ENCODE measurements around the gene EFCAB10. TPM values are rescaled to one million over a fixed set of nuclear protein-coding genes. Genes with fewer than 3 reads are reported as not detected.
A peak's percentile ranks its signal among the peaks of the same experiment; 100 is the strongest.

Gene EFCAB10
- polyA plus RNA-seq, 2 of the 4 experiments (the other 2 are of a cell fraction) = 2.9 to 4.2 TPM

- Histone ChIP-seq H3K9me3 (no peaks in the 10 kb centered on the region), H3K4me3 (no peak overlapping the region), H3K4me2 (no peak overlapping the region), H3K27ac (no peak overlapping the region), H3K4me1 (no peaks in the 10 kb centered on the region)
- no peak for DNase-seq (ENCODE audit: low read depth in 1 of 2, low spot score in 1 of 2)
- TF ChIP-seq HEYL (CRISPR knock-in tag; IDR thresholded peaks at IDR 0.05) (no peak), NR3C1 (IDR thresholded peaks at IDR 0.05) (no peak), ZSCAN20 (CRISPR knock-in tag; IDR thresholded peaks at IDR 0.05) (no peak), JUNB (IDR thresholded peaks at IDR 0.05) (no peak), ATOH8 (CRISPR knock-in tag; IDR thresholded peaks at IDR 0.05; ENCODE audit: low read depth) (no peak), PBX3 (IDR thresholded peaks at IDR 0.05) (no peak), NFE2L2 (conservative IDR thresholded peaks at IDR 0.05; ENCODE audit: low read length) (no peak)
- TF ChIP-seq, protein P1, sequence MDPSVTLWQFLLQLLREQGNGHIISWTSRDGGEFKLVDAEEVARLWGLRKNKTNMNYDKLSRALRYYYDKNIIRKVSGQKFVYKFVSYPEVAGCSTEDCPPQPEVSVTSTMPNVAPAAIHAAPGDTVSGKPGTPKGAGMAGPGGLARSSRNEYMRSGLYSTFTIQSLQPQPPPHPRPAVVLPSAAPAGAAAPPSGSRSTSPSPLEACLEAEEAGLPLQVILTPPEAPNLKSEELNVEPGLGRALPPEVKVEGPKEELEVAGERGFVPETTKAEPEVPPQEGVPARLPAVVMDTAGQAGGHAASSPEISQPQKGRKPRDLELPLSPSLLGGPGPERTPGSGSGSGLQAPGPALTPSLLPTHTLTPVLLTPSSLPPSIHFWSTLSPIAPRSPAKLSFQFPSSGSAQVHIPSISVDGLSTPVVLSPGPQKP (IDR thresholded peaks at IDR 0.05; ENCODE audit: low read depth, low read length) = no peak
- TF ChIP-seq, protein P2, sequence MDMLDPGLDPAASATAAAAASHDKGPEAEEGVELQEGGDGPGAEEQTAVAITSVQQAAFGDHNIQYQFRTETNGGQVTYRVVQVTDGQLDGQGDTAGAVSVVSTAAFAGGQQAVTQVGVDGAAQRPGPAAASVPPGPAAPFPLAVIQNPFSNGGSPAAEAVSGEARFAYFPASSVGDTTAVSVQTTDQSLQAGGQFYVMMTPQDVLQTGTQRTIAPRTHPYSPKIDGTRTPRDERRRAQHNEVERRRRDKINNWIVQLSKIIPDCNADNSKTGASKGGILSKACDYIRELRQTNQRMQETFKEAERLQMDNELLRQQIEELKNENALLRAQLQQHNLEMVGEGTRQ (IDR thresholded peaks at IDR 0.05) = no peak
- ChIA-PET POLR2A (no interaction called here), CTCF (interaction anchor here (0.6 to 3.7 kb wide), 3 partner anchors 7 to 428 kb away, joined by 3 to 28 read pairs (median 3); no protein-coding TSS in a partner anchor)
- FAIRE-seq = no peak
- 59% methylated on average over 4 of the region's 4 CpGs for WGBS (ENCODE audit: missing lambda C conversion rate)
- no peak; a peak in 1 of 6 replicates for ATAC-seq
Observed at GRCh38 chr7:105596866-105597265, 15.6 kb upstream of the EFCAB10 start.

DNA sequence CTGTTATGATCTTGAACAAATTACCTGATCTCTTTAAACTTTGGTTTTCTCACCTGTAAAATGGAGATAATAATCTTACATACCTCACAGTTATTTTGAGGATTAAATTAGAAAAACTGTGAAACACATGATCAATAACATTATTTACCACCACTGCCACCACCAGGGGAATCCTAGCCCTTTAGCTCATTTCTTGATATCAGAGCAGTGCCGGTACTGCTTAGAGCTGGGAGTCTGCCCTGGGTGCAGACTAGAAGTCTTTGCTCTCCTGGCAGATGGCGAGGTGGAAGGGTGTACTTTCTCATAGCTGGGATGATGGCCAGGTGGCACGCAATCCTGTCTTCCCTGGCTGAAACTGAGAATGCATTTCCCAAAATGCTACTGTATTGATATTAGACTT, 12.7 kb upstream of the EFCAB10 start:
- FAIRE-seq (no peak), ATAC-seq (peak in 1 of 2 experiments; percentile 37; a peak in 2 of 6 replicates), DNase-seq (ENCODE audit: low read depth in 1 of 2, low spot score in 1 of 2) (no peak)
- no peak overlapping the region for H3K27ac ChIP-seq
- H3K4me1 ChIP-seq = no peaks in the 10 kb centered on the region
- TF ChIP-seq FOSL2 (IDR thresholded peaks at IDR 0.05) (no peak), FOSL2 (CRISPR knock-in tag; IDR thresholded peaks at IDR 0.05) (no peak), HOXB5 (CRISPR knock-in tag; IDR thresholded peaks at IDR 0.05) (no peak), CHD4 (IDR thresholded peaks at IDR 0.05; ENCODE audit: borderline replicate concordance) (no peak), ZC3H11A (IDR thresholded peaks at IDR 0.05) (no peak), EHF (CRISPR knock-in tag; IDR thresholded peaks at IDR 0.05) (no peak)
- TF ChIP-seq, protein P3, sequence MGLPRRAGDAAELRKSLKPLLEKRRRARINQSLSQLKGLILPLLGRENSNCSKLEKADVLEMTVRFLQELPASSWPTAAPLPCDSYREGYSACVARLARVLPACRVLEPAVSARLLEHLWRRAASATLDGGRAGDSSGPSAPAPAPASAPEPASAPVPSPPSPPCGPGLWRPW (IDR thresholded peaks at IDR 0.05) = no peak
- ChIA-PET POLR2A (no interaction called here), CTCF (interaction anchor here (1.0 to 1.7 kb wide), 2 partner anchors 12 to 449 kb away, joined by 3 to 4 read pairs; partner anchors contain the start of gene EFCAB10)
- 69% methylated on average over 3 of the region's 3 CpGs for WGBS (ENCODE audit: missing lambda C conversion rate)
- H3K4me3 ChIP-seq = no peak overlapping the region
- no peaks in the 10 kb centered on the region for H3K9me3 ChIP-seq
- H3K4me2 ChIP-seq = no peak overlapping the region

DNA sequence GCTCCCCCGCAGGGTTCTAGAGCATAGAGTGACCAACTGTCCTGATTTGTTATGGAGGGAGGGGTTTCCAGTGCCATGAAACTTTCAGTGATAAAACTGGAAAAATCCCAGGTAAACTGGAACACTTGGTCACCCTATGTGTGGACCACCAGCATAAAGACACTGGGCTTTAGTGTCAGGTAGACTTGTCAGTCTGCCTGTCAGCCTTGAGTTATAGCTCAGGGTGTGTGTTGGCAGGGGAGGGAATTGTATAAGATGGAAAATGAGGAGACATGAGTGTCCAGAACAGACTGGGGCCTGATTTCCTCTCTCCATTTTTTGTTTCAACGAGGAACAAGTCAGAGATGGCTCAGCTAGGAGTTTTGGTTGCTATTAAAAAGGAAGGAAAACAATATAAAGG, 10.2 kb upstream of the EFCAB10 start:
- ChIA-PET CTCF (interaction anchor here (1.0 to 1.6 kb wide), 5 partner anchors 12 to 192 kb away, joined by 3 to 5 read pairs (median 5); partner anchors contain the start of gene RINT1), POLR2A (no interaction called here)
- WGBS (ENCODE audit: missing lambda C conversion rate) = 52% methylated on average over 2 of the region's 2 CpGs
- Histone ChIP-seq H3K27ac (no peak overlapping the region), H3K4me1 (no peaks in the 10 kb centered on the region), H3K9me3 (no peaks in the 10 kb centered on the region), H3K4me3 (no peak overlapping the region), H3K4me2 (no peak overlapping the region)
- FAIRE-seq = no peak
- no peak for DNase-seq (ENCODE audit: low read depth in 1 of 2, low spot score in 1 of 2)
- no peak for ATAC-seq
- TF ChIP-seq CBX2 (IDR thresholded peaks at IDR 0.05; ENCODE audit: borderline replicate concordance, low read depth) (no peak), HEYL (CRISPR knock-in tag; IDR thresholded peaks at IDR 0.05) (no peak), ZC3H11A (IDR thresholded peaks at IDR 0.05) (no peak), CTCF (IDR thresholded peaks at IDR 0.05) (no peak), SMC3 (IDR thresholded peaks at IDR 0.05) (no peak), RFX5 (IDR thresholded peaks at IDR 0.05) (no peak), HOXB13 (CRISPR knock-in tag; IDR thresholded peaks at IDR 0.05; ENCODE audit: low read depth) (no peak), HDAC2 (IDR thresholded peaks at IDR 0.05) (no peak), POLR2A (IDR thresholded peaks at IDR 0.05; ENCODE audit: low read length) (no peak), CHD2 (IDR thresholded peaks at IDR 0.05; ENCODE audit: low read length, partially characterized antibody) (no peak), CEBPB (IDR thresholded peaks at IDR 0.05) (no peak), MYC (IDR thresholded peaks at IDR 0.05; ENCODE audit: borderline replicate concordance, low read length) (no peak), SREBF2 (IDR thresholded peaks at IDR 0.05) (no peak), MAFK (IDR thresholded peaks at IDR 0.05; ENCODE audit: partially characterized antibody) (no peak), KDM1A (IDR thresholded peaks at IDR 0.05; ENCODE audit: low read depth) (no peak)
- TF ChIP-seq, protein P4, sequence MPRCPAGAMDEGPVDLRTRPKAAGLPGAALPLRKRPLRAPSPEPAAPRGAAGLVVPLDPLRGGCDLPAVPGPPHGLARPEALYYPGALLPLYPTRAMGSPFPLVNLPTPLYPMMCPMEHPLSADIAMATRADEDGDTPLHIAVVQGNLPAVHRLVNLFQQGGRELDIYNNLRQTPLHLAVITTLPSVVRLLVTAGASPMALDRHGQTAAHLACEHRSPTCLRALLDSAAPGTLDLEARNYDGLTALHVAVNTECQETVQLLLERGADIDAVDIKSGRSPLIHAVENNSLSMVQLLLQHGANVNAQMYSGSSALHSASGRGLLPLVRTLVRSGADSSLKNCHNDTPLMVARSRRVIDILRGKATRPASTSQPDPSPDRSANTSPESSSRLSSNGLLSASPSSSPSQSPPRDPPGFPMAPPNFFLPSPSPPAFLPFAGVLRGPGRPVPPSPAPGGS (IDR thresholded peaks at IDR 0.05) = no peak
- TF ChIP-seq, protein P3 (IDR thresholded peaks at IDR 0.05) = no peak

All from A549 (cell line).